Transverse colon (tissue), 4 donors: ENCODE results near the gene ITGA11. TPM values are rescaled to one million over a fixed set of nuclear protein-coding genes. Genes with fewer than 3 reads are reported as not detected.
A peak's percentile ranks its signal among the peaks of the same experiment; 100 is the strongest.

ENCODE experiments used
- DNase-seq: peaks from one replicate; pipeline ENCODE4 v3.0.0-alpha.2; 2019
- H3K27ac ChIP-seq, 4 donors: fragments of 200-600 bp; sonication (generic); 2 replicates each; pipeline ENCODE4 v1.5.1; 2016 to 2018; ENCODE audit warnings: inconsistent platforms in 4 of 4
- H3K27me3 ChIP-seq: fragments of 200-600 bp; sonication (generic); 2 replicates; pipeline ENCODE4 v1.5.1; 2017; ENCODE audit warnings: inconsistent platforms
- H3K36me3 ChIP-seq, 4 donors: fragments of 200-600 bp; sonication (generic); 2 replicates each; pipeline ENCODE4 v1.5.1; 2017 to 2019; ENCODE audit warnings: inconsistent platforms in 4 of 4
- H3K4me1 ChIP-seq, 4 donors: fragments of 200-600 bp; sonication (generic); 2 replicates each; pipeline ENCODE4 v1.5.1; 2017 to 2020; ENCODE audit warnings: inconsistent platforms in 4 of 4
- H3K4me3 ChIP-seq, 4 donors: fragments of 200-600 bp; sonication (generic); 1 replicate in 1 of 4; 2 replicates in 3 of 4; pipeline versions ENCODE4 v1.5.1 to v1.6.1; 2017 to 2019; ENCODE audit warnings: inconsistent platforms in 4 of 4
- H3K9me3 ChIP-seq, 2 donors: fragments of 200-600 bp; sonication (generic); 2 replicates each; pipeline ENCODE4 v1.5.1; 2017 to 2019; ENCODE audit warnings: inconsistent platforms in 2 of 2
- CTCF ChIP-seq, 5 experiments: fragments of 200-600 bp in 3 of 5; fragments of 450-650 bp in 2 of 5; sonication (generic) in 3 of 5; IDR thresholded peaks; 1 replicate in 2 of 5; 2 replicates in 3 of 5; pipeline ENCODE4 v1.5.1; 2016 to 2017; ENCODE audit warnings: antibody characterized with exemption in 5 of 5, inconsistent platforms in 3 of 5, mild to moderate bottlenecking in 2 of 5, moderate library complexity in 1 of 5
- EP300 ChIP-seq: sonication (generic); formaldehyde crosslinking; IDR thresholded peaks from one replicate; pipeline ENCODE4 v1.6.1; 2017; ENCODE audit warnings: antibody characterized with exemption, low read depth
- POLR2A ChIP-seq: fragments of 450-650 bp; IDR thresholded peaks from one replicate; pipeline ENCODE4 v1.6.1; 2016; ENCODE audit warnings: antibody characterized with exemption, mild to moderate bottlenecking, moderate library complexity
- POLR2AphosphoS5 ChIP-seq, 3 donors: sonication (generic); formaldehyde crosslinking; IDR thresholded peaks; one replicate each; pipeline ENCODE4 v1.6.1; 2016; ENCODE audit warnings: antibody characterized with exemption in 3 of 3
- WGBS, 2 donors: methylation state at CpG; one replicate each; pipeline ENCODE4 v1.1.5; 2018; ENCODE audit warnings: low coverage in 1 of 2; 5-methylcytosine and 5-hydroxymethylcytosine counted together
- in situ Hi-C, 4 donors: fragments of 200-750 bp; cut with MboI; loops; one replicate each; pipeline versions ENCODE4 v1.15.0 to v1.15.1; 2017; ENCODE audit warnings: low sequenced_read_pairs in 3 of 4, low pct_ligation_motif_present in 1 of 4, low pct_unique_long_range_greater_than_20kb in 1 of 4
- intact Hi-C: fragments of 100-400 bp; cut with DNase I; formaldehyde crosslinking; loops from one replicate; pipeline ENCODE4 v1.15.1; 2023; ENCODE audit warnings: low total_unique reads
- total RNA-seq, 4 donors: library from RNA; depleted of rRNA; stranded (reverse); fragments of >200 nt; gene quantifications; one replicate each; pipeline ENCODE4 v1.1.0, GENCODE V29; 2016

The ITGA11 gene
- total RNA-seq, 4 donors from 2014 or later = 0.37 to 3.2 (median 1.1) TPM

GRCh38 chr15:68384451-68385239 is 47.3 kb downstream of the ITGA11 start:
- H3K27me3 ChIP-seq = peaks cover 4% of the 10 kb centered on the region
- H3K9me3 ChIP-seq = no peaks in the 10 kb centered on the region
- intact Hi-C loops (loop anchor here (5.0 kb wide), 1 partner anchor 77 kb away; no protein-coding TSS in a partner anchor), in situ Hi-C loops (loop anchor here in 3 of 4 donors (5.0 to 25.0 kb wide), 3 partner anchors 80 to 147 kb away; partner anchors contain the start of gene CLN6 (in 1 of the 3))
- no peak for TF ChIP-seq CTCF (IDR thresholded peaks at IDR 0.05)
- TF ChIP-seq POLR2A = no peak
- TF ChIP-seq EP300 = no peak
- TF ChIP-seq POLR2AphosphoS5 (IDR thresholded peaks at IDR 0.05) = no peak
- H3K36me3 ChIP-seq = no peaks in the 10 kb centered on the region
- DNase-seq = no peak
- 65 to 69% methylated on average over 9 of the region's 9 CpGs for WGBS, 2 donors
- no peak overlapping the region for H3K4me3 ChIP-seq
- peak overlapping the region; percentile 30 to 60 (median 50) for H3K27ac ChIP-seq
- H3K4me1 ChIP-seq = no peaks in the 10 kb centered on the region

GRCh38 chr15:68383161-68384074 is 48.5 kb downstream of the ITGA11 start:
- in situ Hi-C loops = loop anchor here in 2 of 4 donors (10.0 to 25.0 kb wide), 2 partner anchors 79 to 146 kb away; partner anchors contain the start of gene CLN6 (in 1 of the 2)
- peak; percentile 23 for DNase-seq
- no peaks in the 10 kb centered on the region for H3K27me3 ChIP-seq
- WGBS, 2 donors = 87 to 100% methylated on average over 5 to 12 of the region's 12 CpGs
- TF ChIP-seq CTCF (IDR thresholded peaks at IDR 0.05) (peak; percentile 66 to 82 (median 72)), POLR2A (no peak), EP300 (no peak), POLR2AphosphoS5 (IDR thresholded peaks at IDR 0.05) (no peak)
- H3K27ac ChIP-seq = no peak overlapping the region
- H3K9me3 ChIP-seq = no peaks in the 10 kb centered on the region
- intact Hi-C loops = loop anchor here (5.0 kb wide), 1 partner anchor 76 kb away; no protein-coding TSS in a partner anchor
- no peak overlapping the region for H3K4me3 ChIP-seq
- H3K4me1 ChIP-seq = no peaks in the 10 kb centered on the region
- no peaks in the 10 kb centered on the region for H3K36me3 ChIP-seq

GRCh38 chr15:68382286-68383007 is 49.5 kb downstream of the ITGA11 start:
- H3K9me3 ChIP-seq = no peaks in the 10 kb centered on the region
- H3K4me3 ChIP-seq = no peak overlapping the region
- no peak for TF ChIP-seq CTCF (IDR thresholded peaks at IDR 0.05)
- TF ChIP-seq EP300 = no peak
- TF ChIP-seq POLR2A = no peak
- TF ChIP-seq POLR2AphosphoS5 (IDR thresholded peaks at IDR 0.05) = no peak
- no peaks in the 10 kb centered on the region for H3K4me1 ChIP-seq
- H3K27ac ChIP-seq = no peak overlapping the region
- H3K36me3 ChIP-seq = no peaks in the 10 kb centered on the region
- no peaks in the 10 kb centered on the region for H3K27me3 ChIP-seq
- in situ Hi-C loops = loop anchor here in 2 of 4 donors (10.0 to 25.0 kb wide), 2 partner anchors 78 to 145 kb away; partner anchors contain the start of gene CLN6 (in 1 of the 2)
- intact Hi-C loops = loop anchor here (5.0 kb wide), 1 partner anchor 75 kb away; no protein-coding TSS in a partner anchor
- WGBS, 2 donors = 85 to 86% methylated on average over 3 to 5 of the region's 5 CpGs
- DNase-seq = no peak
